Measurements from ENCODE around the gene SLC19A1.

The SLC19A1 gene

DNA sequence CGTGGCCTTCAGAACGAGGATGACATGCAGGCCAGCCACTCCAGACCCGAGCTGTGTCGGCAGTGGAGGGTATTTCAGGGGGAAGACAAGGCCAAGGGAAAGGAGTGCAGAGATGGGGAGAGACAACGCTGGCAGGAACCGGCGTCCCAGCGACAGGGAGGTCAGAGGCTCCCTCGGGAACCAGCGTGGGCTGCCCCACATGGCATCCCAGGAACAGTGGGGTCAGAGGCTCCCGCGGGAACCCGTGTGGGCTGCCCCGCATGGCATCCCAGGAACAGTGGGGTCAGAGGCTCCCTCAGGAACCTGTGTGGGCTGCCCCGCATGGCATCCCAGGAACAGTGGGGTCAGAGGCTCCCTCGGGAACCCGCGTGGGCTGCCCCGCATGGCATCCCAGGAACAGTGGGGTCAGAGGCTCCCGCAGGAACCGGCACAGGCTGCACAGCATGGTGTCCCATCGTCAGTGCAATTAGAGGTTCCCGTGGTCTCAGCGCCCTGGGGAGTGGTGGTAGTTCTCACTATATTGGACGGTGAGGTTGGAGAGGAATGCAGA is 43.0 kb downstream of the SLC19A1 start:
- TF ChIP-seq, protein P1, sequence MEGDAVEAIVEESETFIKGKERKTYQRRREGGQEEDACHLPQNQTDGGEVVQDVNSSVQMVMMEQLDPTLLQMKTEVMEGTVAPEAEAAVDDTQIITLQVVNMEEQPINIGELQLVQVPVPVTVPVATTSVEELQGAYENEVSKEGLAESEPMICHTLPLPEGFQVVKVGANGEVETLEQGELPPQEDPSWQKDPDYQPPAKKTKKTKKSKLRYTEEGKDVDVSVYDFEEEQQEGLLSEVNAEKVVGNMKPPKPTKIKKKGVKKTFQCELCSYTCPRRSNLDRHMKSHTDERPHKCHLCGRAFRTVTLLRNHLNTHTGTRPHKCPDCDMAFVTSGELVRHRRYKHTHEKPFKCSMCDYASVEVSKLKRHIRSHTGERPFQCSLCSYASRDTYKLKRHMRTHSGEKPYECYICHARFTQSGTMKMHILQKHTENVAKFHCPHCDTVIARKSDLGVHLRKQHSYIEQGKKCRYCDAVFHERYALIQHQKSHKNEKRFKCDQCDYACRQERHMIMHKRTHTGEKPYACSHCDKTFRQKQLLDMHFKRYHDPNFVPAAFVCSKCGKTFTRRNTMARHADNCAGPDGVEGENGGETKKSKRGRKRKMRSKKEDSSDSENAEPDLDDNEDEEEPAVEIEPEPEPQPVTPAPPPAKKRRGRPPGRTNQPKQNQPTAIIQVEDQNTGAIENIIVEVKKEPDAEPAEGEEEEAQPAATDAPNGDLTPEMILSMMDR (conservative IDR thresholded peaks at IDR 0.05; ENCODE audit: low read depth, low read length): no peak
- no peak for DNase-seq (ENCODE audit: low read depth)
- no peak overlapping the region for H3K4me3 ChIP-seq (ENCODE audit: low read length)

DNA sequence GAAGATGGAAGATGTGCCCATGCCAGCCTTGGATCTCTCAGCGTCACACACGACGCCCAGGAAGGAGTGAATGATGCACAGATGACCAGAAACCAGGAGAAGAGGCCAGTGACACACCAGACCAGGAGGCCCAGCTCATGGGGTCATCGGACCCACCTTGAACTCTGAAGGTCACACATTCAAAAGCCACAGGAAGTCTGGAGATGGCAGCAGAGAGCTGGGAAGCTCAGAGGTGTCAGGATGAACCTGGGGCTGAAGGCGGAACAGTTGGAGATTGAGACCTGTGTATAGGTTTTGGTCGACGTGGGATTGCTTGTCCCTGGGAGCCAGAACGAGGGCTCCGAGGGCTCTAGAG is 43.6 kb downstream of the SLC19A1 start:
- TF ChIP-seq, protein P1 (conservative IDR thresholded peaks at IDR 0.05; ENCODE audit: low read depth, low read length): no peak
- no peak overlapping the region for H3K4me3 ChIP-seq (ENCODE audit: low read length)
- no peak for DNase-seq (ENCODE audit: low read depth)

DNA sequence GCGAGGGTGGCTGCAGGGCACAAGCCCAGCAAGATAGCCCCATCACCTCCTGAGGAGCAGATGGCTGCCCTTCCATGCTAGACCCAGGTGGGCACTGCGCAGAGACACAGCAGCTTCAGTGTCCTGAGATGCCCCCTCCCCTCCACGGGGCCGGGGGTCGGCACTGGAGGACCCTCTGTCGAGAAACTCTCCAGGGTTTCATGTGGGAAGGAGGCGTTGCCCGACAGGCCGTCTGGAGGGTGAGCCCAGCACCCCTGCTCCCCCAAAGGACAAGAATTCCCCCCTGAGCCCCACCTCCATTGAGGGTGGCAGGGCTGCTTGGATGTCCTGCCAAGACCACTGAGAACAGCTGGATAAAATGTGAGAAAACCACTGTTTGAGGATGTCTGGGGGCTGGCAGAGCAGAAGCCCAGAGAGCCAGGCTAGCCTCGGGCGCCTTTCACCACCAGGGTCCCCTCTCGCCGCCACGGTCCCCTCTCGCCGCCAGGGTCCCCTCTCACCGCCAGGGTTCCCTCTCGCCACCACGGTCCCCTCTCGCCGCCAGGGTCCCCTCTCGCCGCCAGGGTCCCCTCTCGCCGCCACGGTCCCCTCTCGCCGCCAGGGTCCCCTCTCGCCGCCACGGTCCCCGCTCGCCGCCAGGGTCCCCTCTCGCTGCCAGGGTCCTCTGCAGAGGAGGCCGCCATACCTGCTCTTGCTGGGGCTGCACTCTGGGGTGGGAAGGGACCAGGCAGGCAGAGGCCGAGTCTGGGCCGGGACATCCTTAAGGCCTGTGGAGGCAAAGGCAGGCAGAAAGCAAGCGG is 44.2 kb downstream of the SLC19A1 start:
- TF ChIP-seq, protein P1 (conservative IDR thresholded peaks at IDR 0.05; ENCODE audit: low read depth, low read length): no peak
- H3K4me3 ChIP-seq (ENCODE audit: low read length): no peak overlapping the region
- DNase-seq (ENCODE audit: low read depth): no peak

DNA sequence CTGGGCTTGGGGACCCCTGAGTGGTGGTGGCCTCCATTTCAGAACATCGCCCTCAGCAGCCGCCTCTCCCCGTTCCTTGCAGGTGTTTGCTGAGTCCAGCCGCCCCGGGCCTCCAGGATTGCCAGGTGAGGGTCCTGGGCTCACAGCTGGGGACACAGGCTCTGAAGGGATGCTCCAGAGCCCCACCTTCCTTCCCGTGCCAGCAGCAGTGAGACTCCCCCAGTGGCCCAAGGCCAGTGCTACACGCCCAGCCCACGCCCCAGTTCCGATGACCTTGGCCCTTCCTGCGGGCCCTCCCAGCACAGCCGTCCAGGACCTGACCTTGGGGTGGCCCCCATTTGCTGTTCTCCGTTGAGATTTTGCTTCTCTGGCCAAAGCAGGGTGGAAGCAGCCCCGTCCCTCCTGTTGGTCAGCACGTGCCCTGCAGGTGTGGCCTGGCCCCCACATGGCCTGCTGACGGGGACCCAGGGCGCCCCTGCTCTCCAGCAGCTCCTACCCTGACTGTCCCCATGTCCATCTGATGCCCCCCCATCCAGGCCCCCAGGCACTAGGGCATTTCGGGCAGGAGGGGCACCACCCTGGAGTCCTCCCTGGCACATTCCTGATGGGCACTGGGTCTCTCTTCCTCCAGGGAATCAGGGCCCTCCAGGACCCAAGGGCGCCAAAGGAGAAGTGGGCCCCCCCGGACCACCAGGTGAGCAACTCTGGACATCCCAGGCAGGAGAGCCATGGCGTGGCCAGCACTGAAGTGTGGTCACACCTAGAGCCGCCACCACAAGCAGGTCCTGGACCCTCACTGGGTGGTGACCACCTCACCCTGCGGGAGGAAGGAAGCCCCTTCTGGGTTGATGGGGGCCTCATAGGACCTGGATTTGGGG is 45.0 kb downstream of the SLC19A1 start:
- TF ChIP-seq, protein P1 (conservative IDR thresholded peaks at IDR 0.05; ENCODE audit: low read depth, low read length): no peak
- no peak for DNase-seq (ENCODE audit: low read depth)
- H3K4me3 ChIP-seq (ENCODE audit: low read length): no peak overlapping the region

DNA sequence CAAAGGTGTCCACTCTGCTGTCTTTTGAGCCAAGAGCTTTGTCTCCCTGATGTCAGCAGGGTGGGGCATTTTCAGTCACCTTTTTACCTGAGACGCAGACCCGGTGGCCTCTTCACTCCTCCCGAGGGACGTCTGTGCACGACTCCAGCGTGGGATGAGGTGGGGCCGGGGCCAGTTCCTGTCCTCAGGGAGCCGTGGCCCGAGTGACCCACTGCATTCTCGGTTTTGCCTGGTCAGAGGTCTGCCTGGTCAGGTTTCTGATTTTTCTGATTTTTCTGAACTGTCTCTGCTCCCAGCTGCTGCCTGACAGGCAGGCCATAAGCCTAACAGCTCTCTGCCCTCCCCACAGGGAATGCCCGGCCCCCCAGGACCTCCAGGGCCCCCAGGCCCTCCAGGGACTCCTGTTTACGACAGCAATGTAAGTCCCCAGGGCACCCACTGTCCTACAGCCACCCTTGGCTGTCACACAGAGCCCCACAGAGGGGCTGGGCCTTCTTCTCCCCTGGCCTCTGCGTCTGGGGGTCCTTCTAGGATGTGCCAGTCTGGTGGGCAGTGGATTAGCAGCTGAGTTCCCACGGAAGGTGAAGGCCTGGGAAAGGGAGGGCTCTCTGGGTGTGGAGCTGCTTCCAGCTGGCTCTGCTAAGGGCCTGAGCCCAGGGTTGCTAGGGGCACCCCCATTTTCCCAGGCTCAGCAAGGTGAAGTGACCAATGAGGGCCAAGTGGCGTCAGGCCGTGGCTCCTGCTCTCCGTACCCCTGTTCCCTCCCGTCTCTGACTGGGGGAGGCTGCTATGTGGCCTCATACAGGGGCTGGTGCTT is 45.9 kb downstream of the SLC19A1 start:
- TF ChIP-seq, protein P1 (conservative IDR thresholded peaks at IDR 0.05; ENCODE audit: low read depth, low read length): no peak

DNA sequence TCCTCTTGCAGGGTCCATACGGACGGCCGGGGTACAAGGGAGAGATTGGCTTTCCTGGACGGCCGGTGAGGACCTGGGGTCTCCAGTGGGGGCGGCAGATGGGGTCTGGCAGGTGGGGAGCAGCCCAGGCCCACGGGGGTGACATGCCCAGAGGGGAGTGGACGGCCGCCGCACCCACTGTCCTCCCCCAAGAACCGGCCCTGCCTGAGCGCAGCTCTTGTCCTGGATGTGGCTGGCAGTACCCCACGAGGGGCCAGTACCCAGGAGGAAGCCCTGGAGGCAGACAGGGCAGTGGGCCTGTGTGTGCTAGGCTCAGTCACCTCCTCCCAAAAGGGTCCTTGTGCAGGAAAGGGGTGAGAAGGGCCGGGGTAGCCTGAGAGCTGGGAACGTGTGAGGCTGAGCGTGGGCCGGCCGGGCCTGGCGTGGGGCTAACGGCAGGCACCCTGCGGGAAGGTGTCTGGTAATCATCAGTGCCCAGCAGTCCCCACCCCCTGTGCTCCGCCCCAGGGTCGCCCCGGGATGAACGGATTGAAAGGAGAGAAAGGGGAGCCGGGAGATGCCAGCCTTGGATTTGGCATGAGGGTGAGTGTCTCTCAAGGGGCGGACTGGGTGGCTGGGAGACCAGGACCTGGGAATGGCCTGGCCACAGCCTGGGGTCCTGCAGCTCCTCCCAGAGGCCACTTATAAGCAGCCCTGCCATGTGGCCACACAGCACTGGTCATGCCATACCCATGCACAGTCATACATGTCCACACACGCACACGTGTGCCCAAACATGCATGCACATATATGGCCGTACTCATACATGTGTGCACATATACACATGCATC is 47.2 kb downstream of the SLC19A1 start:
- no peak overlapping the region for H3K4me3 ChIP-seq (ENCODE audit: low read length)
- TF ChIP-seq, protein P1 (conservative IDR thresholded peaks at IDR 0.05; ENCODE audit: low read depth, low read length): no peak
- no peak for DNase-seq (ENCODE audit: low read depth)

More for the DNA sequence above, 45.9 kb downstream of the SLC19A1 start:
- H3K4me3 ChIP-seq (ENCODE audit: low read length): no peak overlapping the region
- DNase-seq (ENCODE audit: low read depth): no peak

Data from retinal pigment epithelial cell (primary cell).